IMR-90 (cell line): ENCODE measurements around the gene CPSF4. TPM values are rescaled to one million over a fixed set of nuclear protein-coding genes. Genes with fewer than 3 reads are reported as not detected.

Experiments
- ATAC-seq: fragments of 200-7000 bp; cut with Tn5 transposase; 2 replicates; pipeline ENCODE4 v1.9.1; 2020; ENCODE audit warnings: low read depth, mild to moderate bottlenecking, moderate library complexity
- BruUV-seq: library from RNA; stranded (reverse); fragments of 400-500 nt; replicated peaks from 2 replicates; lab custom pipeline; 2021; lab: Mats Ljungman, UMichigan
- CTCF ChIA-PET: fragments of 300-600 bp; formaldehyde crosslinking; extraction: SDS; loops from one replicate; lab custom pipeline; 2021; ENCODE audit warnings: antibody characterized with exemption; lab: Yijun Ruan, JAX
- POLR2A ChIA-PET: fragments of 300-600 bp; sonication (Branson Sonifier 250); formaldehyde crosslinking; loops from one replicate; lab custom pipeline; 2022; ENCODE audit warnings: antibody characterized with exemption; ENCODE audit not compliant: unreplicated experiment; lab: Charles Lee
- DNase-seq: peaks from one replicate; pipeline ENCODE4 v3.0.0; 2013
- H2AFZ ChIP-seq: replicated peaks from 2 replicates; pipeline ENCODE3; 2013; ENCODE audit warnings: low read length, mild to moderate bottlenecking; ENCODE audit not compliant: poor library complexity
- H2AK5ac ChIP-seq: 2 replicates; pipeline ENCODE4 v1.6.1; 2013; ENCODE audit warnings: low read depth, low read length, inconsistent platforms
- H2AK9ac ChIP-seq: replicated peaks from 2 replicates; pipeline ENCODE3; 2013; ENCODE audit warnings: mild to moderate bottlenecking, low read depth, low read length, moderate library complexity; ENCODE audit not compliant: poor library complexity
- H2BK120ac ChIP-seq: 2 replicates; pipeline ENCODE4 v1.6.1; 2013; ENCODE audit warnings: low read depth, low read length, inconsistent platforms
- H2BK15ac ChIP-seq: 3 replicates; pipeline ENCODE4 v1.6.1; 2013; ENCODE audit warnings: low read depth, low read length, inconsistent platforms
- H2BK20ac ChIP-seq: 2 replicates; pipeline ENCODE4 v1.6.1; 2013; ENCODE audit warnings: low read depth, mild to moderate bottlenecking, inconsistent platforms, low read length, moderate library complexity
- H2BK5ac ChIP-seq: 2 replicates; pipeline ENCODE4 v1.6.1; 2013; ENCODE audit warnings: mild to moderate bottlenecking, low read depth, low read length, inconsistent platforms; ENCODE audit not compliant: poor library complexity, severe bottlenecking
- H3K14ac ChIP-seq: replicated peaks from 2 replicates; pipeline ENCODE4 v1.6.1; 2013; ENCODE audit warnings: low read depth, low read length, inconsistent platforms
- H3K18ac ChIP-seq: 2 replicates; pipeline ENCODE4 v1.6.1; 2013; ENCODE audit warnings: low read depth, low read length, control low read depth
- H3K23ac ChIP-seq: 2 replicates; pipeline ENCODE4 v1.6.1; 2013; ENCODE audit warnings: low read depth, low read length, inconsistent platforms
- H3K27ac ChIP-seq: 2 replicates; pipeline ENCODE4 v1.5.1; 2013; ENCODE audit warnings: mild to moderate bottlenecking, control low read depth, low read length; ENCODE audit not compliant: insufficient read depth
- H3K27me3 ChIP-seq: 2 replicates; pipeline ENCODE4 v1.6.1; 2013; ENCODE audit warnings: low read length; ENCODE audit not compliant: control insufficient read depth, insufficient read depth
- H3K36me3 ChIP-seq: 2 replicates; pipeline ENCODE4 v1.6.1; 2013; ENCODE audit warnings: low read length, mixed read lengths; ENCODE audit not compliant: control insufficient read depth, insufficient read depth
- H3K4ac ChIP-seq: 2 replicates; pipeline ENCODE4 v1.6.1; 2013; ENCODE audit warnings: low read depth, low read length, inconsistent platforms
- H3K4me1 ChIP-seq: 2 replicates; pipeline ENCODE4 v1.6.1; 2013; ENCODE audit warnings: low read length, mixed read lengths; ENCODE audit not compliant: control insufficient read depth, insufficient read depth
- H3K4me2 ChIP-seq: 2 replicates; pipeline ENCODE4 v1.6.1; 2013; ENCODE audit warnings: low read depth, mild to moderate bottlenecking, control low read depth, low read length, moderate library complexity
- H3K4me3 ChIP-seq: 2 replicates; pipeline ENCODE4 v1.5.1; 2013; ENCODE audit warnings: low read depth, mild to moderate bottlenecking, control low read depth, low read length, moderate library complexity; ENCODE audit not compliant: insufficient read depth
- H3K56ac ChIP-seq: 2 replicates; pipeline ENCODE4 v1.6.1; 2013; ENCODE audit warnings: low read length, inconsistent platforms; ENCODE audit not compliant: insufficient read depth; ENCODE audit errors: extremely low read depth
- H3K79me1 ChIP-seq, 2 experiments: 2 replicates each; pipeline ENCODE4 v1.6.1; 2013; ENCODE audit warnings: low read length in 2 of 2, inconsistent platforms in 1 of 2, low read depth in 1 of 2
- H3K9ac ChIP-seq: 2 replicates; pipeline ENCODE4 v1.6.1; 2013; ENCODE audit warnings: low read depth, low read length, control low read depth
- H3K9me1 ChIP-seq: 2 replicates; pipeline ENCODE4 v1.6.1; 2013; ENCODE audit warnings: low read length, inconsistent platforms; ENCODE audit not compliant: insufficient read depth
- H3K9me3 ChIP-seq: 2 replicates; pipeline ENCODE4 v1.6.1; 2013; ENCODE audit warnings: low read length; ENCODE audit not compliant: control insufficient read depth, insufficient read depth
- H4K20me1 ChIP-seq: 2 replicates; pipeline ENCODE4 v1.6.1; 2013; ENCODE audit warnings: low read length, inconsistent platforms; ENCODE audit not compliant: insufficient read depth
- H4K5ac ChIP-seq: 2 replicates; pipeline ENCODE4 v1.6.1; 2013; ENCODE audit warnings: mild to moderate bottlenecking, low read depth, low read length, control low read depth
- H4K8ac ChIP-seq, 2 experiments: 2 replicates each; pipeline ENCODE4 v1.6.1; 2013; ENCODE audit warnings: low read depth in 2 of 2, low read length in 2 of 2, control low read depth in 1 of 2, inconsistent platforms in 1 of 2
- H4K91ac ChIP-seq: 2 replicates; pipeline ENCODE4 v1.6.1; 2013; ENCODE audit warnings: low read depth, low read length, inconsistent platforms; ENCODE audit not compliant: insufficient read depth
- BHLHE40 ChIP-seq: fragments of 150-350 bp; IDR thresholded peaks from 2 replicates; pipeline ENCODE4 v1.6.1; 2016; ENCODE audit warnings: mild to moderate bottlenecking, low read depth, low read length
- CEBPB ChIP-seq: IDR thresholded peaks from 2 replicates; pipeline ENCODE4 v1.6.1; 2012; ENCODE audit warnings: low read depth, low read length, improper control_type of control experiment
- CHD1 ChIP-seq: IDR thresholded peaks from 2 replicates; pipeline ENCODE4 v1.6.1; 2012; ENCODE audit warnings: low read depth, low read length, improper control_type of control experiment
- CTCF ChIP-seq: conservative IDR thresholded peaks from 2 replicates; pipeline ENCODE4 v1.5.1; 2012; ENCODE audit warnings: mild to moderate bottlenecking, low read depth, low read length, improper control_type of control experiment
- ELK1 ChIP-seq: fragments of 150-350 bp; IDR thresholded peaks from 2 replicates; pipeline ENCODE4 v1.6.1; 2016; ENCODE audit warnings: low read depth, mild to moderate bottlenecking, low read length, moderate library complexity, borderline replicate concordance
- FOS ChIP-seq: fragments of 150-350 bp; IDR thresholded peaks from 2 replicates; pipeline ENCODE4 v1.6.1; 2016; ENCODE audit warnings: low read depth, low read length
- MAFK ChIP-seq: IDR thresholded peaks from 2 replicates; pipeline ENCODE4 v1.6.1; 2012; ENCODE audit warnings: low read depth, low read length, improper control_type of control experiment
- MXI1 ChIP-seq: IDR thresholded peaks from 2 replicates; pipeline ENCODE4 v1.6.1; 2012; ENCODE audit warnings: low read depth, mild to moderate bottlenecking, low read length, moderate library complexity, borderline replicate concordance
- NFE2L2 ChIP-seq: fragments of 150-350 bp; IDR thresholded peaks from 2 replicates; pipeline ENCODE4 v1.6.1; 2016; ENCODE audit warnings: low read depth, mild to moderate bottlenecking, low read length
- POLR2A ChIP-seq: IDR thresholded peaks from 2 replicates; pipeline ENCODE4 v1.6.1; 2012; ENCODE audit warnings: mild to moderate bottlenecking, low read depth, low read length
- RAD21 ChIP-seq: IDR thresholded peaks from 2 replicates; pipeline ENCODE4 v1.6.1; 2012; ENCODE audit warnings: low read length, improper control_type of control experiment
- RCOR1 ChIP-seq: IDR thresholded peaks from 2 replicates; pipeline ENCODE4 v1.6.1; 2012; ENCODE audit warnings: mild to moderate bottlenecking, low read length, improper control_type of control experiment; ENCODE audit not compliant: insufficient replicate concordance
- RFX5 ChIP-seq: IDR thresholded peaks from 2 replicates; pipeline ENCODE4 v1.8.0; 2012; ENCODE audit warnings: low read depth, mild to moderate bottlenecking, low read length, moderate library complexity
- SMC3 ChIP-seq: fragments of 150-350 bp; IDR thresholded peaks from 2 replicates; pipeline ENCODE4 v1.6.1; 2016; ENCODE audit warnings: low read depth, mild to moderate bottlenecking, antibody characterized with exemption, low read length, moderate library complexity
- WGBS, 2 experiments: methylation state at CpG; one replicate each; pipeline versions ENCODE4 v1.1.5 to v1.1.7; 2013; ENCODE audit warnings: missing lambda C conversion rate in 2 of 2; ENCODE audit not compliant: insufficient read length in 1 of 2; ENCODE audit errors: extremely low coverage in 2 of 2; 5-methylcytosine and 5-hydroxymethylcytosine counted together
- dilution Hi-C: fragments of 300-500 bp; cut with HindIII; formaldehyde crosslinking; loops from one replicate; pipeline ENCODE4 v1.14.3; 2018; ENCODE audit warnings: low sequenced_read_pairs; ENCODE audit not compliant: unreplicated experiment
- in situ Hi-C: fragments of 300-500 bp; cut with MboI; formaldehyde crosslinking; loops from 3 replicates; pipeline ENCODE4 v1.14.3; 2019; ENCODE audit warnings: low sequenced_read_pairs, inconsistent platforms, mixed read lengths
- intact Hi-C: fragments of 100-400 bp; cut with micrococcal nuclease; formaldehyde crosslinking; loops from 2 replicates; pipeline ENCODE4 v1.10.0; 2022
- polyA plus RNA-seq, 3 experiments: library from polyadenylated mRNA; depleted of rRNA; stranded (reverse); fragments of >200 nt; gene quantifications; 2 replicates each; pipeline ENCODE4 v1.2.3, GENCODE V29; 2012; ENCODE audit warnings: low replicate concordance in 1 of 3
- total RNA-seq: library from RNA; depleted of rRNA; stranded (reverse); fragments of >200 nt; gene quantifications from 2 replicates; pipeline ENCODE4 v1.2.3, GENCODE V29; 2012
- TF ChIP-seq, protein P1 (sequence below): fragments of 150-350 bp; IDR thresholded peaks from 2 replicates; pipeline ENCODE4 v1.6.1; 2017; ENCODE audit warnings: mild to moderate bottlenecking, antibody characterized with exemption, low read length, low read depth

Gene CPSF4
- total and polyA plus RNA-seq, 2 of the 4 experiments (the other 2 are of a cell fraction) = 23.8 to 44.9 TPM

DNA sequence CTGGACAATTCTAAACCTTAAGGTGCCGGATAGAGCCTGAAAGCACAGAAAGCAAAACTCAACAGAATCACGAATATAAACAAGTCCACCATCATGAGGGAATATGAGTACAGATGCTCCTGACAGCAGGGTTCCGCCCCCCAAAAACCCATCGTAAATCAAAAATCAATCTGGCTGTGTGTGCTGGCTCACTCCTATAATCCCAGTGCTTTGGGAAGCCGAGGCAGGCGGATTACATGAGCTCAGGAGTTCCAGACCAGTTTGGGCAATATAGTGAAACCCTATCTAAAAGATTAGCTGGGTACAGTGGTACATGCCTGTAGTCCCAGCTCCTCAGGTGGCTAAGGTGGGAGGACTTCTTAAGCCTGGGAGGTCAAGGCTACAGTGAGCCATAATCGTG, 17.8 kb upstream of the CPSF4 start:
- CTCF ChIA-PET = no interaction called here
- H3K9ac ChIP-seq = no peak overlapping the region
- no peak overlapping the region for H3K56ac ChIP-seq
- peaks cover 16% of the 10 kb centered on the region for H4K20me1 ChIP-seq
- no peak overlapping the region for H3K23ac ChIP-seq
- POLR2A ChIA-PET = no interaction called here
- H3K4ac ChIP-seq = no peak overlapping the region
- no TSS peak for BruUV-seq
- H4K91ac ChIP-seq = no peak overlapping the region
- H3K9me3 ChIP-seq = no peaks in the 10 kb centered on the region
- H3K4me3 ChIP-seq = no peak overlapping the region
- no peaks in the 10 kb centered on the region for H3K4me1 ChIP-seq
- TF ChIP-seq FOS (no peak), POLR2A (no peak), RAD21 (no peak), RCOR1 (no peak), CTCF (no peak), NFE2L2 (no peak), SMC3 (no peak), RFX5 (no peak), ELK1 (no peak), MAFK (no peak), BHLHE40 (no peak), CHD1 (no peak), CEBPB (no peak), MXI1 (no peak)
- TF ChIP-seq, protein P1, sequence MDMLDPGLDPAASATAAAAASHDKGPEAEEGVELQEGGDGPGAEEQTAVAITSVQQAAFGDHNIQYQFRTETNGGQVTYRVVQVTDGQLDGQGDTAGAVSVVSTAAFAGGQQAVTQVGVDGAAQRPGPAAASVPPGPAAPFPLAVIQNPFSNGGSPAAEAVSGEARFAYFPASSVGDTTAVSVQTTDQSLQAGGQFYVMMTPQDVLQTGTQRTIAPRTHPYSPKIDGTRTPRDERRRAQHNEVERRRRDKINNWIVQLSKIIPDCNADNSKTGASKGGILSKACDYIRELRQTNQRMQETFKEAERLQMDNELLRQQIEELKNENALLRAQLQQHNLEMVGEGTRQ = no peak
- no peak overlapping the region for H3K18ac ChIP-seq
- H3K9me1 ChIP-seq = no peaks in the 10 kb centered on the region
- no peak overlapping the region for H2BK15ac ChIP-seq
- H2BK20ac ChIP-seq = no peak overlapping the region
- H2AFZ ChIP-seq = no peak overlapping the region
- H4K8ac ChIP-seq = no peak overlapping the region
- no peak overlapping the region for H3K14ac ChIP-seq
- H3K27ac ChIP-seq = no peak overlapping the region
- intact Hi-C loops = no loop called here
- no CpG with 5 or more reads among the region's 7 CpGs for WGBS, 2 experiments
- no peak overlapping the region for H4K5ac ChIP-seq
- H3K79me1 ChIP-seq = peaks cover 6 to 16% of the 10 kb centered on the region in 2 experiments
- H2BK5ac ChIP-seq = no peak overlapping the region
- no peak overlapping the region for H2AK9ac ChIP-seq
- H3K36me3 ChIP-seq = peaks cover 75% of the 10 kb centered on the region
- no peak overlapping the region for H2AK5ac ChIP-seq
- in situ Hi-C loops = no loop called here
- no peaks in the 10 kb centered on the region for H3K27me3 ChIP-seq
- ATAC-seq (no peak), DNase-seq (no peak)
- H2BK120ac ChIP-seq = no peak overlapping the region
- H3K4me2 ChIP-seq = no peak overlapping the region
- dilution Hi-C loops = no loop called here
